Osteoblast (primary cell): ENCODE measurements around the gene NAT14. TPM values are rescaled to one million over a fixed set of nuclear protein-coding genes. Genes with fewer than 3 reads are reported as not detected.

Experiments
- DNase-seq: peaks from one replicate; pipeline ENCODE4 v3.0.0; 2011; ENCODE audit warnings: low spot score, mixed read lengths; ENCODE audit not compliant: insufficient read length; ENCODE audit errors: missing footprints
- H2AFZ ChIP-seq: 2 replicates; pipeline ENCODE4 v1.6.0; 2011; ENCODE audit warnings: mild to moderate bottlenecking, low read length
- H3K27ac ChIP-seq: 2 replicates; pipeline ENCODE4 v1.5.1; 2011; ENCODE audit warnings: mild to moderate bottlenecking, low read depth, low read length, moderate library complexity
- H3K27me3 ChIP-seq: 2 replicates; pipeline ENCODE4 v1.6.0; 2012; ENCODE audit warnings: mild to moderate bottlenecking, control low read depth, inconsistent platforms, low read length, moderate library complexity; ENCODE audit not compliant: insufficient read depth
- H3K36me3 ChIP-seq: 2 replicates; pipeline ENCODE4 v1.5.1; 2011; ENCODE audit warnings: mild to moderate bottlenecking, low read length, control low read depth, moderate library complexity; ENCODE audit not compliant: insufficient read depth
- H3K4me1 ChIP-seq: 2 replicates; pipeline ENCODE4 v1.5.1; 2011; ENCODE audit warnings: mild to moderate bottlenecking, low read length, control low read depth, moderate library complexity; ENCODE audit not compliant: insufficient read depth
- H3K4me2 ChIP-seq: 2 replicates; pipeline ENCODE4 v1.6.0; 2011; ENCODE audit warnings: mild to moderate bottlenecking, low read length; ENCODE audit not compliant: insufficient read depth
- H3K4me3 ChIP-seq: fragments of 200-600 bp; sonication (generic); 3 replicates; pipeline ENCODE4 v1.5.1; 2012; ENCODE audit warnings: mild to moderate bottlenecking, low read length, inconsistent platforms; ENCODE audit not compliant: insufficient read depth
- H3K79me2 ChIP-seq: 2 replicates; pipeline ENCODE4 v1.6.0; 2012; ENCODE audit warnings: mild to moderate bottlenecking, low read length, control low read depth, inconsistent platforms; ENCODE audit not compliant: insufficient read depth
- H3K9me3 ChIP-seq: 2 replicates; pipeline ENCODE4 v1.5.1; 2011; ENCODE audit warnings: low read depth, low read length, control low read depth
- H4K20me1 ChIP-seq: 2 replicates; pipeline ENCODE4 v1.6.0; 2012; ENCODE audit warnings: mild to moderate bottlenecking, low read length, control low read depth; ENCODE audit not compliant: insufficient read depth
- total RNA-seq: library from RNA; depleted of rRNA; stranded (reverse); fragments of >200 nt; gene quantifications from 2 replicates; pipeline ENCODE4 v1.2.3, GENCODE V29; 2012
- TF ChIP-seq, protein P1 (sequence below): IDR thresholded peaks from 2 replicates; pipeline ENCODE4 v1.5.1; 2011; ENCODE audit warnings: mild to moderate bottlenecking, low read depth, low read length, moderate library complexity; ENCODE audit errors: extremely low read depth

Gene NAT14
- total RNA-seq, 1 donor, result 11.2 TPM

DNA sequence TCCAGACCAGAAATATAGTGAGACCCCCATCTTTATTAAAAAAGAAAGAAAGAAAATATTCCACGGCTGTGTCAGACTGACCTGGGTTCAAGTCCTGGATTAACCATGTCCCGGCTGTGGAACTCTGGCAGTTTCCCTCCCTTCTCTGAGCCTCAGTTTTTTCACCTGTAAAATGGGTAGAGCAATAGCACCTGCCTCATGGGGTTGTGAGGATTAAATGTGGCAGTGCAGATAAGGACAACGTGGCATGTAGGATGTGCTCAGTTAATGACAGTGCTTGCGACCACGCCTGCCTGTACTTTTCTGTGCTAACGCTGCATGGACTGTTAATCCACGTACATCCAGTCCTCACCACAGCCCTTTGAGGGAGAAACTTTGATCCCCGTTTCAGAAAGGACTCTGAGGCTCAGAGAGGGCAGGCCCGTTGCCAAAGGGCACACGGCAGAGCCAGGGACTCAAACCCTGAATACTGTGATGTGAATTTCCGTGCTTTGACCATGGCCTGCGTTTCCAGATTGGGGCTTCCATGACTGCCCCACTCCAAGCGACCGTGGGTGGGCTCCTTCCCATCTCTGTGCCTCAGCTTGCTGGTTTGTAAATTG is 35.8 kb downstream of the NAT14 start:
- no peaks in the 10 kb centered on the region for H3K9me3 ChIP-seq

DNA sequence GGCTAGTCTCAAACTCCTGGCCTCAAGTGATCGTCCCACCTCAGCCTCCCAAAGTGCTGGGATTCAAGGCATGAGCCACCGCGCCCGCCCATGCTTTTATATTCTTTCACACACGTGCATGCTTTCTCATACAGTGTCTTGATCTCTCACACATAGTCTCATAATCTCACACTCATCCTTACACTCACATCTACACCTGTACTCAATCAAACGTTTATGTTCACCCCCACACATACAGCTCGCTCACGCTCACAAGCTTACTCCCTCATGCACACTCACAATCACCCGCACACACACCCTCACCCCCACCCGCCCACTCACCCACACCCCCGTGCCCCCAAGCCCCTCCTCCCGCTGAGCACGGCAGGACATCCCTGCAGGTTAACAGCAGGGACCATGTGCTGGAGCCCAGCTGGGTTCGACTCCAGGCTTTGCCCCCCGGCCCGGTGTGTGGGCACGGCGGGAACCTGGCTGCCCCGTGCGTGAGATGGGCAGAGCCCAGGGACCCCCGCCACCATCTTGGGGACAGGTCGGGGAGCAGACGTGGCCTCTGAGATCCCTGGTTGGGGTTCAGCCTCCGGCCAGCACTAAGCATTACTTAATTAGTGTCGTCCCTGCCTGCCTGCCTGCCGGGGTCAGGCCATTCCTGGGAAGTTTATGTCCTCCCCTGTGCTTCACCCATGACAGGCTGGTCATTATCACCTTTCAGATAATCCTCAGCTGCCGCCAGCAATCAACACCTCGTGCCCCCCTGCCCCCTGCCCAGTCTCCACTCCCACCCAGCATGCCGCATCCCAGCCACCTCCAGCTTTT is 40.5 kb downstream of the NAT14 start:
- H3K79me2 ChIP-seq, result no peaks in the 10 kb centered on the region
- TF ChIP-seq, protein P1, sequence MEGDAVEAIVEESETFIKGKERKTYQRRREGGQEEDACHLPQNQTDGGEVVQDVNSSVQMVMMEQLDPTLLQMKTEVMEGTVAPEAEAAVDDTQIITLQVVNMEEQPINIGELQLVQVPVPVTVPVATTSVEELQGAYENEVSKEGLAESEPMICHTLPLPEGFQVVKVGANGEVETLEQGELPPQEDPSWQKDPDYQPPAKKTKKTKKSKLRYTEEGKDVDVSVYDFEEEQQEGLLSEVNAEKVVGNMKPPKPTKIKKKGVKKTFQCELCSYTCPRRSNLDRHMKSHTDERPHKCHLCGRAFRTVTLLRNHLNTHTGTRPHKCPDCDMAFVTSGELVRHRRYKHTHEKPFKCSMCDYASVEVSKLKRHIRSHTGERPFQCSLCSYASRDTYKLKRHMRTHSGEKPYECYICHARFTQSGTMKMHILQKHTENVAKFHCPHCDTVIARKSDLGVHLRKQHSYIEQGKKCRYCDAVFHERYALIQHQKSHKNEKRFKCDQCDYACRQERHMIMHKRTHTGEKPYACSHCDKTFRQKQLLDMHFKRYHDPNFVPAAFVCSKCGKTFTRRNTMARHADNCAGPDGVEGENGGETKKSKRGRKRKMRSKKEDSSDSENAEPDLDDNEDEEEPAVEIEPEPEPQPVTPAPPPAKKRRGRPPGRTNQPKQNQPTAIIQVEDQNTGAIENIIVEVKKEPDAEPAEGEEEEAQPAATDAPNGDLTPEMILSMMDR, result no peak
- DNase-seq, result peak; percentile 74
- no peak overlapping the region for H3K4me3 ChIP-seq
- no peaks in the 10 kb centered on the region for H3K36me3 ChIP-seq
- H3K27ac ChIP-seq, result no peak overlapping the region
- no peaks in the 10 kb centered on the region for H4K20me1 ChIP-seq
- no peak overlapping the region for H3K4me2 ChIP-seq
- H2AFZ ChIP-seq, result no peak overlapping the region
- no peaks in the 10 kb centered on the region for H3K27me3 ChIP-seq
- peaks cover 3% of the 10 kb centered on the region for H3K4me1 ChIP-seq
- no peaks in the 10 kb centered on the region for H3K9me3 ChIP-seq

More for the DNA sequence above, 35.8 kb downstream of the NAT14 start:
- Histone ChIP-seq H3K27ac (peak overlapping the region; percentile 56), H3K27me3 (no peaks in the 10 kb centered on the region), H3K4me2 (no peak overlapping the region), H2AFZ (no peak overlapping the region), H3K79me2 (no peaks in the 10 kb centered on the region), H3K4me3 (no peak overlapping the region), H3K36me3 (no peaks in the 10 kb centered on the region), H4K20me1 (no peaks in the 10 kb centered on the region), H3K4me1 (peaks cover 9% of the 10 kb centered on the region)
- TF ChIP-seq, protein P1, result no peak
- peak; percentile 27 for DNase-seq

DNA sequence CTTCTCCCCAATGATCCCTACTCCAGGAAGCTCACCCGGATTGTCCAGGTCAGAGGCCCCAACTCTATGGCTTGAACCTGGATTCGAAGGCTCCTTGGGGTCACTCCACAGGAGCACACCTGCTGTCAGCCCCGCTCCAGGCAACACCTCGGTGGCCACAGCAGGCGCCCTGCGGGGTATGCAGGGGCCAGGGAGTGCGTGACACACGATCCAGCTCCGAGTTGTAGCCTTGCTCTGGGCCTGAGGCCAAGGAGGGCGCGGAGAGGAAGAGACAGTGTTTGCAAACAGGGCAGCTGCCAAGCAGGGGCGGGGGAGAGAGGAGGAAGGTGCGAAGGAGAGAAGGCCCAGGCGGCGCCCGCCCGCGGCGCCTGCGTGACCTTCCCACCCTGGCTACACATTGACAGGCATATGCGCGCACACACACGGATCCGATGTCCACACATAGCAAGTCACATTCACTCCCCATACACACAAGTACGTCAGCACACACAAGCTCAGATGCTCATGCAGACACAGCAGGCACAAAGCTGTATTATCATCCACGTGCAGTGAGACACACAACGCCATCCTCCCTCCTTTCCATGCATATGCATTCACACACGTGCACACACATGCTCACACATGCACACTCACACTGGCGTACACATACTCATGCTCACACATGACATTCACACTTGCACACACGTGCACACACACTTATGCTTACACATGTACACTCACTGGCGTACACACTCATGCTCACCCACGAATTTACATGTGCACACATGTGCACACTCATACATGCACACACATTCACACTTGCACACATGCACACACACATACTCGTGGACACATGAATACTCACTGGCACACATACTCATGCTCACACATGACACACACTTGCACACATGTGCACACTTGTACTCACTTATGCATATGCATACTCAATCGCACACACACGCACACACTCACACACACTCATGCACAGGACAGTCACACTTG is 41.5 kb downstream of the NAT14 start:
- no peaks in the 10 kb centered on the region for H3K27me3 ChIP-seq
- no peaks in the 10 kb centered on the region for H3K9me3 ChIP-seq
- H3K4me2 ChIP-seq, result peak overlapping the region; percentile 29
- TF ChIP-seq, protein P1, result no peak
- H2AFZ ChIP-seq, result no peak overlapping the region
- no peaks in the 10 kb centered on the region for H3K79me2 ChIP-seq
- no peaks in the 10 kb centered on the region for H4K20me1 ChIP-seq
- H3K36me3 ChIP-seq, result no peaks in the 10 kb centered on the region
- no peak overlapping the region for H3K27ac ChIP-seq
- peaks cover 3% of the 10 kb centered on the region for H3K4me1 ChIP-seq
- no peak overlapping the region for H3K4me3 ChIP-seq
- DNase-seq, result peak; percentile 93
